OCI-LY7 (cell line): ENCODE results near the gene NOTCH4.

ENCODE experiments used
- EZH2phosphoT487 ChIP-seq: fragments of 200-600 bp; sonication (generic); IDR thresholded peaks from 2 replicates; pipeline ENCODE4 v1.6.1; 2018; ENCODE audit warnings: low read depth, borderline replicate concordance, mild to moderate bottlenecking, mixed run types, antibody characterized with exemption, low read length, moderate library complexity, mixed read lengths
- TF ChIP-seq, protein P1 (sequence below): fragments of 200-600 bp; sonication (generic); conservative IDR thresholded peaks from 2 replicates; pipeline ENCODE4 v1.5.1; 2014; ENCODE audit warnings: mild to moderate bottlenecking, antibody characterized with exemption, low read length, moderate library complexity, mixed read lengths

DNA sequence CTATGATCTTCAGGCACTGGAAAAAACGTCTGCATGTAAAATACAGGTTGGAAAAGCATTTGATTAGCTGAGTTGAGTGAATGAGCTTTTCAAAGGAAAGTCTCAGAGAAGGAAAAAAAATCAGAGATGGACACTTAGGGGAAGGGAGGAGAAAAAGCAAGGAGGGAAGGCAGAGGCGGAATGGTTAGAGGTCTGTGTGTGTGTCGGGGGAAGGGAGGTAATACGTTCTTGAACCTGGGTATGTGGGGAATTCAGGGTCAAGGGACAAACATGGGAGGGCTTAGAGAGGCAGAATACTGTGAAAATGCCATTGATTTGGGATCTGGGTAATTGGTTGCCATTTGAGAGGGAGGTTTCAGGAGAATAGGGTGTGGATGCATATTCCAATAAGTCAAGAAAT is 77.2 kb downstream of the NOTCH4 start:
- TF ChIP-seq, protein P1, sequence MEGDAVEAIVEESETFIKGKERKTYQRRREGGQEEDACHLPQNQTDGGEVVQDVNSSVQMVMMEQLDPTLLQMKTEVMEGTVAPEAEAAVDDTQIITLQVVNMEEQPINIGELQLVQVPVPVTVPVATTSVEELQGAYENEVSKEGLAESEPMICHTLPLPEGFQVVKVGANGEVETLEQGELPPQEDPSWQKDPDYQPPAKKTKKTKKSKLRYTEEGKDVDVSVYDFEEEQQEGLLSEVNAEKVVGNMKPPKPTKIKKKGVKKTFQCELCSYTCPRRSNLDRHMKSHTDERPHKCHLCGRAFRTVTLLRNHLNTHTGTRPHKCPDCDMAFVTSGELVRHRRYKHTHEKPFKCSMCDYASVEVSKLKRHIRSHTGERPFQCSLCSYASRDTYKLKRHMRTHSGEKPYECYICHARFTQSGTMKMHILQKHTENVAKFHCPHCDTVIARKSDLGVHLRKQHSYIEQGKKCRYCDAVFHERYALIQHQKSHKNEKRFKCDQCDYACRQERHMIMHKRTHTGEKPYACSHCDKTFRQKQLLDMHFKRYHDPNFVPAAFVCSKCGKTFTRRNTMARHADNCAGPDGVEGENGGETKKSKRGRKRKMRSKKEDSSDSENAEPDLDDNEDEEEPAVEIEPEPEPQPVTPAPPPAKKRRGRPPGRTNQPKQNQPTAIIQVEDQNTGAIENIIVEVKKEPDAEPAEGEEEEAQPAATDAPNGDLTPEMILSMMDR, result no peak
- no peak for TF ChIP-seq EZH2phosphoT487
